Amniotic stem cell (primary cell): ENCODE results near the gene NEURL1B.
A peak's percentile ranks its signal among the peaks of the same experiment; 100 is the strongest.

ENCODE experiments used
- DNase-seq: peaks from one replicate; lab custom pipeline; 2025; lab: John Stamatoyannopoulos, UW

Gene NEURL1B

DNA sequence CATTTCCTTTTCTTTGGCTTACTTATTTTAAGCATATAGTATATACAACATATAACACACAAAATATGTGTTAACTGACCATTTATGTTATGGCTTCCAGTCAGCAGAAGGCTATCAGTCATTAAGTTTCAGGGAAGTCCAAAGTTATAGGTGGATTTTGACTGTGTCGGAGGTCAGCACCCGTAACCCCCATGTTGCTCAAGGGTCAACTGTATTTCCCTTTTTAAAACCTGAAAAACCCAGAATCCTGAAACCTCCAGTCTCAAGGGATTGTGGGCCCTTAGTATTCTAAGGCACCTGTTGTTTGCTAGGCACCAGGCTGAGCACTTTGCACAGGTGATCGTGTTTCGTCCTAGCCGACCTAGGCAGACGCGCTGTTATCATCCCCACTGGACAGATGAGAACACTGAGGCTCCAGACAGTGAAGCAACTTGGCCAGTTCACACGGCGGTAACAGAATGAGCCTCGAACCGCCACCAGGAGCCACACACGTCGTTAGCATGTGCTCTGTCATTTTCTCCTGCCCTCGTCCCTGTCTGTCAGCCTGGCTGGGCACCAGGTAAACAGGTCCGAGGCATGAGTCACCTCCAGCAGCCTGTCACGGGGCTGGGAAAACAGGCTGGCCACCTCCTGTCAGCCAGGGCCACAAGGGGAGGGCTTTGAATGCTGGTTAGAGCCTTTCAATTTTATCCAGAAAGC, 90.1 kb downstream of the NEURL1B start:
- no peak for DNase-seq

- DNase-seq, result no peak
These were observed 90.6 kb downstream of the NEURL1B start for GRCh38 chr5:172731680-172732074.

DNA sequence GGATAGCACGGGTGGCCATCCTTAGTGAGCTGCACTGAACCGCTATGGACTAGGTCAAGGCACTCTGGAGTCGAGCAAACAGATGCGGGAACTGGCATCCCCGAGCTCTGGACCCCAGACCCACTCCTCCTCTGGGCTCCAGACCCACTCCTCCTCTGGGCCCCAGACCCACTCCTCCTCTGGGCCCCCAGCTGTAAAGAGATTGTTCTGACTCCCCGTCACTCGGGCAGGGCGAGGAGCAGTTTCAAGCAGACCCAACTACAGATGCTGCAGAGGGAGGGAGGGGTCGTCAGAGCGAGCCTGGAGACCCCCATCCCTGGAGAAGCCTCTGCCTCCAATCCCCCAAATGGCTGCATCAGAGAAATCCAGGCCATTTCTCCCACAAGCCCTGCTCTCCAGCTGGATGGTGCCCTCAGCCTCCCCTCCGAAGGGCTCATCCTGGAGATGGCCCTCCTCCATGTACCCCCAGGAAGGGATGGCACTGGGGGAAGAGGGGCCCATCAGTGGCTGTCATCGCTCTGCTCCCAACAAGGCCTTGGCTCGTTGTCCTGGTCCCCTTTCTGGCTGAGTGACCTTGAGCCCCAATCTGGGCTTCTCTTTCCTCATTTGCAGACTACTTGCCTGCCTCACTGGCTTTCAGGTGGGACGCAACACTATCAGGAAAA, 91.3 kb downstream of the NEURL1B start:
- no peak for DNase-seq

- peak; percentile 88 for DNase-seq
These were observed 92.3 kb downstream of the NEURL1B start for GRCh38 chr5:172733131-172733973.

DNA sequence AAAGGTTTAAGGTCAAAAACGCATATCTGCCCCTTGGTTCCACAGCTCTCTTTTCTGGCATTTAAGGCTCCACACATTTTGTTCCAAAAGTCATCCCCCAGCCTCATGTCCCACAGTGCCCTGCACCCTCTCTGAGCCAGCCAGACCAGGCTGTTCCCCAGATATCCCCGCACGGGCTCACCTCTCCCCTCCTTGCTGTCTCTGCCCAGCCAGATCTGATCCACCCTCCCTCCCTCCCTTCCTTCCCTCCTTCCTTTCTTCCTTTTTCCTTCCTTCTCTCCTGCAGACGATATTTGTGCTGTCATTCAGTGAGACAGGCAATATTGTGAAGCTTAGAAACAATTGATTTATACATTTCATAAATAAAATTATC, 92.9 kb downstream of the NEURL1B start:
- DNase-seq, result no peak

- DNase-seq, result no peak
These were observed 94.2 kb downstream of the NEURL1B start for GRCh38 chr5:172735141-172735831.

DNA sequence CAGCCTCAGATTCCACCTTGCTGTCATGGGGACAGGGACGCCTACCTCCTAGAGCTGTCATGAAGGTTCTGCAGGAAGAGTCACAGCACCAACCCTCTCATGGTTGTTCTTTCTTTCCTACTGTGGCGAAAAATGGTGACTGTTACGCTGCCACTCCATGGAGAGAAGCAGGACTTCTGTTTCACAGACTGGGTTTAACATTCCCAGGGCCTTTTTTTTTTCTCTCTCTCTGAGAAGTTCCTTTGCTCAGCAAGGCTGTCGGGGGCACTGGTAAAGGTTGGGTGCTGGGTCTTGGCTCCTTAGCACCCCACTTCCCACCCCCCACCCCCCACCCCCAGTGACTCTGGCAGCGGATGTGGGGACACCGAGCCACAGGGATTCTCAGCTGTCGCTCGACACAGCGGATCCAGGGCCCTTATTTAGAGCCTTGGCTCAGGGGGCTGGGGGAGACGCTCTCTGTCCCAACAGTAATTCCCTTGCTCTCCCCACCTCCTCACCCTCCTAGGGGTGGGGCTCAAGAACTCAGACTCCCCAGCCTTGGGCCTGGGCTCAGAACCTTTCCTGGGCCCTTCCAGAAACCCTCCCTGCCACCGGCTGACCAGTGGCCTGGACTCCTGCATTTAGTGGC, 95.6 kb downstream of the NEURL1B start:
- no peak for DNase-seq

- DNase-seq, result no peak
These were observed 98.3 kb downstream of the NEURL1B start for GRCh38 chr5:172739375-172739774.

DNA sequence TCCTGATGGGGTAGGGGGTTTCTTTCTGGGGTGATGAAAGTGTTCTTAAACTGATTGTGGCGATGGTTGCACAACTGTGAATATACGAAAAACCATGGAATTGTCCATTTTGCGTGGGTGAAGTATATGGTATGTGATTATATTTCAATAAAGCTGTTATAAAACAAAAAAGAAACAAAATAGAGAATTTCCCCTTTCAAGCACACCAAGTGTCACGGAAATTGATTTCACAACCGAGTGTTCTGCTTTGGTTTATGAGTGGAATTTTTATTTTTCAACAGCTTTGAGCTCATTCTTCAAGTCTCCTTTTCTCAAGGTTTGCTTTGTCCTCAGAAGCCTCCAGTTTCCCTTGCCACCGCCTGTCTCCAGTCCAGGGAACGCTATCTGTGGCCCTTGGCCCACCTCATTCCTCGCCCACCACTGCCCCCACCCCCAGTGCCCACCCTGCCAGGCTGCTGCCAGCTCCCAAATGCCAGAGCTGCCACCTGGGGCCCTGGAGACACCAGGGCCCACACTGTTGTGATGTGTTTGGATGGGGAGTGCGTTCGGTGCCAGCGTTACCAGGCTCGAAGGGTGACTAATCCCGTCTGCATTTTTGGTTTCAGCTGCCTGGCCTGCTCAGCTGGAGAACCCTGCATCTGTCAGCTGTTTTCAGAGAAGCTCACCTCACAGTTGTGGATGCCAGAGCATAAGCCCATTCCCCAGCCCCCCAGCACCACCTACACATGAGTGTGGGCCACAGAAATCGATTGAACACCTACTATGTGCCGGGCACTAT, 99.6 kb downstream of the NEURL1B start:
- DNase-seq, result peak; percentile 85
